KOPT-K1 (cell line): ENCODE data around the gene RER1.
A peak's percentile ranks its signal among the peaks of the same experiment; 100 is the strongest.

Source experiments
- H3K27ac ChIP-seq: fragments of 200-600 bp; sonication (generic); 2 replicates; pipeline ENCODE4 v1.5.1; 2016; ENCODE audit warnings: antibody characterized with exemption, mild to moderate bottlenecking, low read depth, low read length; ENCODE audit not compliant: poor library complexity, severe bottlenecking
- H3K36me3 ChIP-seq: fragments of 200-600 bp; sonication (generic); 2 replicates; pipeline ENCODE4 v1.5.1; 2017; ENCODE audit warnings: antibody characterized with exemption, mild to moderate bottlenecking, low read length, moderate library complexity; ENCODE audit not compliant: insufficient read depth
- H3K9me3 ChIP-seq: fragments of 200-600 bp; sonication (generic); 2 replicates; pipeline ENCODE4 v1.5.1; 2017; ENCODE audit warnings: antibody characterized with exemption, low read length, mild to moderate bottlenecking; ENCODE audit not compliant: insufficient read depth, poor library complexity, severe bottlenecking

The RER1 gene

GRCh38 chr1:2389644-2390043 is 2.0 kb upstream of the RER1 start:
- no peaks in the 10 kb centered on the region for H3K9me3 ChIP-seq
- peaks cover 20% of the 10 kb centered on the region for H3K36me3 ChIP-seq
- no peak overlapping the region for H3K27ac ChIP-seq

GRCh38 chr1:2391931-2392509 is 379 bp downstream of the RER1 start:
- Histone ChIP-seq H3K9me3 (no peaks in the 10 kb centered on the region), H3K27ac (peak overlapping the region; percentile 71), H3K36me3 (peaks cover 43% of the 10 kb centered on the region)

GRCh38 chr1:2392686-2393085 is 1.0 kb downstream of the RER1 start:
- Histone ChIP-seq H3K27ac (peak overlapping the region; percentile 71), H3K36me3 (peaks cover 50% of the 10 kb centered on the region), H3K9me3 (no peaks in the 10 kb centered on the region)

- no peak overlapping the region for H3K27ac ChIP-seq
- no peaks in the 10 kb centered on the region for H3K9me3 ChIP-seq
- H3K36me3 ChIP-seq = peaks cover 58% of the 10 kb centered on the region
Measured at GRCh38 chr1:2393471-2393877, 1.8 kb downstream of the RER1 start.

- Histone ChIP-seq H3K36me3 (peaks cover 65% of the 10 kb centered on the region), H3K9me3 (no peaks in the 10 kb centered on the region), H3K27ac (no peak overlapping the region)
Measured at GRCh38 chr1:2394220-2394619, 2.6 kb downstream of the RER1 start.

GRCh38 chr1:2394761-2395160 is 3.1 kb downstream of the RER1 start:
- no peak overlapping the region for H3K27ac ChIP-seq
- no peaks in the 10 kb centered on the region for H3K9me3 ChIP-seq
- peaks cover 71% of the 10 kb centered on the region for H3K36me3 ChIP-seq

GRCh38 chr1:2395245-2395644 is 3.6 kb downstream of the RER1 start:
- no peak overlapping the region for H3K27ac ChIP-seq
- H3K36me3 ChIP-seq = peaks cover 76% of the 10 kb centered on the region
- H3K9me3 ChIP-seq = no peaks in the 10 kb centered on the region

GRCh38 chr1:2396059-2396458 is 4.4 kb downstream of the RER1 start:
- H3K36me3 ChIP-seq = peaks cover 83% of the 10 kb centered on the region
- no peak overlapping the region for H3K27ac ChIP-seq
- no peaks in the 10 kb centered on the region for H3K9me3 ChIP-seq

- Histone ChIP-seq H3K27ac (no peak overlapping the region), H3K9me3 (no peaks in the 10 kb centered on the region), H3K36me3 (peaks cover 85% of the 10 kb centered on the region)
Measured at GRCh38 chr1:2396476-2396875, 4.8 kb downstream of the RER1 start.

- Histone ChIP-seq H3K36me3 (peaks cover 92% of the 10 kb centered on the region), H3K9me3 (no peaks in the 10 kb centered on the region), H3K27ac (no peak overlapping the region)
Measured at GRCh38 chr1:2397007-2397679, 5.5 kb downstream of the RER1 start.

- Histone ChIP-seq H3K9me3 (no peaks in the 10 kb centered on the region), H3K36me3 (peaks cover 97% of the 10 kb centered on the region), H3K27ac (no peak overlapping the region)
Measured at GRCh38 chr1:2398871-2399270, 7.2 kb downstream of the RER1 start.

- Histone ChIP-seq H3K27ac (no peak overlapping the region), H3K36me3 (peaks cover 97% of the 10 kb centered on the region), H3K9me3 (no peaks in the 10 kb centered on the region)
Measured at GRCh38 chr1:2399890-2400575, 8.4 kb downstream of the RER1 start.

- H3K27ac ChIP-seq = no peak overlapping the region
- H3K36me3 ChIP-seq = peaks cover 97% of the 10 kb centered on the region
- H3K9me3 ChIP-seq = no peaks in the 10 kb centered on the region
Measured at GRCh38 chr1:2400576-2400909, 8.9 kb downstream of the RER1 start.

GRCh38 chr1:2400950-2401649 is 9.5 kb downstream of the RER1 start:
- peaks cover 96% of the 10 kb centered on the region for H3K36me3 ChIP-seq
- H3K9me3 ChIP-seq = no peaks in the 10 kb centered on the region
- no peak overlapping the region for H3K27ac ChIP-seq

GRCh38 chr1:2402420-2402819 is 10.8 kb downstream of the RER1 start:
- H3K27ac ChIP-seq = no peak overlapping the region
- H3K9me3 ChIP-seq = no peaks in the 10 kb centered on the region
- H3K36me3 ChIP-seq = peaks cover 96% of the 10 kb centered on the region
